ENCODE results near the gene PTPRN. TPM values are rescaled to one million over a fixed set of nuclear protein-coding genes. Genes with fewer than 3 reads are reported as not detected.
A peak's percentile ranks its signal among the peaks of the same experiment; 100 is the strongest.

Gene PTPRN
- total and polyA plus RNA-seq, 2 of the 4 experiments (the other 2 are of a cell fraction): 5.2 to 22.0 TPM

DNA sequence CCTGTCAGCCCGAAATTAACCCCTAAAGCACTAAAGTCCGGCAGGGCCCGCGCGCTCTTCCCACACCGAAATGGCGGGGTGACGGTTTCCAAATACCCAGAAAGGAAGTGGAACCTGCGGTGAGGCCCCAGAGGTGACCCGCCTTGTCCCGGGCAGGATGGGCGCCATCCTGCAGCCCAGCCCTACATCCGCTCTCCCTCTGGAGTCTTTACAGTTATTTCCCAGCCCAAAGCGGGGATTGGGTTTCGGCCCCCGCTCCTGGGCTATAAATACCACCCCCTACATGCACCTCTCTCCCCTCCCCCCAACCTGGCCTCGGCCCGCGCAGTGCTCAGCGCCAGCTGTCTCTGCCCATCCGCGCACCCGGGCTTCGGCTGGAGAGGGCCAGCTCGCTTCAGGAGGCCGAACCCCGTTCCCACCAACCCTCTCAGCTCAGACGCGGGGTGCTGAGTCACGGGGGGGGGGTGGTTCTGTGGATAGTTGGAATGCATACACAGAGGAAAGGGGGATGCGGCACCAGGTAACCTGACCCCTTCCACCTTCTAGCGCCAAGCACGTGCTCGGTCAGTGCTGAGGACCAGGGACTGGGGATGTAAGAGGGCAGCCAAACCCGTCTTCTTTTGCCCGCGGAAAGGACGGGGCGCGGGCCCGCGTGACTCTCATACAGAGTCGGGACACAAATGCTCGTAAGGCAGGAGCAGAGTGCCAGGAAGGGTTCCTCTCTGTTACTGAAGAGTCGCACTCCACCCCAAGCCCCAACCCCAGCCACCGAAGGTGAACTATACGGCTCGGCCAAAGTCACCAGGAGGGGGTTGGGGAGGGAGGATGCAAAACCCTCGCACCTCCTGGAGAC, 56.1 kb downstream of the PTPRN start, which contains the start of gene TUBA4B (continued):
- TF ChIP-seq, protein P1, sequence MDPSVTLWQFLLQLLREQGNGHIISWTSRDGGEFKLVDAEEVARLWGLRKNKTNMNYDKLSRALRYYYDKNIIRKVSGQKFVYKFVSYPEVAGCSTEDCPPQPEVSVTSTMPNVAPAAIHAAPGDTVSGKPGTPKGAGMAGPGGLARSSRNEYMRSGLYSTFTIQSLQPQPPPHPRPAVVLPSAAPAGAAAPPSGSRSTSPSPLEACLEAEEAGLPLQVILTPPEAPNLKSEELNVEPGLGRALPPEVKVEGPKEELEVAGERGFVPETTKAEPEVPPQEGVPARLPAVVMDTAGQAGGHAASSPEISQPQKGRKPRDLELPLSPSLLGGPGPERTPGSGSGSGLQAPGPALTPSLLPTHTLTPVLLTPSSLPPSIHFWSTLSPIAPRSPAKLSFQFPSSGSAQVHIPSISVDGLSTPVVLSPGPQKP (IDR thresholded peaks at IDR 0.05; ENCODE audit: borderline replicate concordance, low read depth, low read length): no peak
- TF ChIP-seq POLR2A (IDR thresholded peaks at IDR 0.05; ENCODE audit: low read depth, low read length): no peak; the same call in 1 of the 2 replicates
- TF ChIP-seq MAFK (IDR thresholded peaks at IDR 0.05; ENCODE audit: low read depth, low read length): no peak

DNA sequence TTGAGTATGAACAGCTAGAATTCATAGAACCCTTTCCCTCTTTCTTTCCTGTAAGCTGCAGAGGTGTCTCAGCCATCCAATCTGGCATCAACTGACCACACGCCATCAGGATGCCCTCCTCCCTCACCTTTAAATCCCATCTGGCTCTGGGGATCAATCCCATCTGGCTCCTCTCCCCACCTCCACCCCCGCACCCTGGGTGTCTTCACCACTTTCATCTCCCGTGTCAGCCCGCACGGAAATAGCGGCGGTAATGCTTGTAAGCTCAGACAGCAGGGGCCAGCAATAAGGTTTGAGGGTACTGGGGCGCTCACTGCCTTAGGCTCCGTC, 56.7 kb downstream of the PTPRN start:
- H2AK5ac ChIP-seq (ENCODE audit: low read depth, low read length): no peak overlapping the region
- dilution Hi-C loops (cut with HindIII; ENCODE audit: low sequenced_read_pairs, unreplicated experiment): no loop called here
- peak overlapping the region; percentile 57; the same call in 1 of the 2 replicates for H3K4me3 ChIP-seq (ENCODE audit: insufficient read depth, low read depth, low read length)
- peaks cover 6 to 15% of the 10 kb centered on the region in 2 experiments; a peak in 3 of 4 replicates for H3K79me1 ChIP-seq (ENCODE audit: low read depth in 1 of 2, low read length in 2 of 2)
- no peak for ATAC-seq (ENCODE audit: low read depth)
- H3K14ac ChIP-seq (replicated peaks; ENCODE audit: low read depth, low read length): no peak overlapping the region
- no peak overlapping the region for H3K18ac ChIP-seq (ENCODE audit: low read depth, low read length)
- H2BK20ac ChIP-seq (ENCODE audit: low read depth, low read length): no peak overlapping the region
- H2AFZ ChIP-seq (replicated peaks; ENCODE audit: low read length, poor library complexity): peak overlapping the region; percentile 93
- H3K4me2 ChIP-seq (ENCODE audit: low read depth, low read length): peak overlapping the region; percentile 96
- no peak overlapping the region for H3K9ac ChIP-seq (ENCODE audit: low read depth, low read length)
- H3K36me3 ChIP-seq (ENCODE audit: control insufficient read depth, insufficient read depth, low read length): peaks cover 14% of the 10 kb centered on the region; the same call in 1 of the 2 replicates
- H4K5ac ChIP-seq (ENCODE audit: low read depth, low read length): no peak overlapping the region; the same call in 1 of the 2 replicates
- DNase-seq: no peak
- in situ Hi-C loops (cut with MboI; ENCODE audit: low sequenced_read_pairs): no loop called here
- H3K4me1 ChIP-seq (ENCODE audit: control insufficient read depth, insufficient read depth, low read length): peaks cover 40% of the 10 kb centered on the region
- no peak overlapping the region for H3K56ac ChIP-seq (ENCODE audit: extremely low read depth, insufficient read depth, low read length)
- H2AK9ac ChIP-seq (replicated peaks; ENCODE audit: low read depth, low read length, poor library complexity): peak overlapping the region; percentile 5
- H3K27ac ChIP-seq (ENCODE audit: insufficient read depth, low read length): no peak overlapping the region
- TF ChIP-seq FOS (IDR thresholded peaks at IDR 0.05; ENCODE audit: low read depth, low read length): no peak
- no peak for TF ChIP-seq MXI1 (IDR thresholded peaks at IDR 0.05; ENCODE audit: borderline replicate concordance, low read depth, low read length)
- no peak for TF ChIP-seq RFX5 (IDR thresholded peaks at IDR 0.05; ENCODE audit: low read depth, low read length)
- TF ChIP-seq RCOR1 (IDR thresholded peaks at IDR 0.05; ENCODE audit: insufficient replicate concordance, low read length): no peak
- TF ChIP-seq, protein P2, sequence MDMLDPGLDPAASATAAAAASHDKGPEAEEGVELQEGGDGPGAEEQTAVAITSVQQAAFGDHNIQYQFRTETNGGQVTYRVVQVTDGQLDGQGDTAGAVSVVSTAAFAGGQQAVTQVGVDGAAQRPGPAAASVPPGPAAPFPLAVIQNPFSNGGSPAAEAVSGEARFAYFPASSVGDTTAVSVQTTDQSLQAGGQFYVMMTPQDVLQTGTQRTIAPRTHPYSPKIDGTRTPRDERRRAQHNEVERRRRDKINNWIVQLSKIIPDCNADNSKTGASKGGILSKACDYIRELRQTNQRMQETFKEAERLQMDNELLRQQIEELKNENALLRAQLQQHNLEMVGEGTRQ (IDR thresholded peaks at IDR 0.05; ENCODE audit: low read depth, low read length): no peak
- TF ChIP-seq MAZ (IDR thresholded peaks at IDR 0.05; ENCODE audit: borderline replicate concordance, low read depth, low read length): no peak
- no peak for TF ChIP-seq BHLHE40 (IDR thresholded peaks at IDR 0.05; ENCODE audit: low read depth, low read length)
- no peak for TF ChIP-seq SMC3 (IDR thresholded peaks at IDR 0.05; ENCODE audit: low read depth, low read length)
- no peak for TF ChIP-seq RAD21 (IDR thresholded peaks at IDR 0.05; ENCODE audit: low read length)
- no peak for TF ChIP-seq CHD1 (IDR thresholded peaks at IDR 0.05; ENCODE audit: low read depth, low read length)
- H4K8ac ChIP-seq (ENCODE audit: low read depth in 2 of 2, low read length in 2 of 2): peak overlapping the region in 1 of 2 experiments; percentile 40; a peak in 1 of 4 replicates
- intact Hi-C loops (cut with micrococcal nuclease): no loop called here
- no peak overlapping the region for H2BK5ac ChIP-seq (ENCODE audit: low read depth, low read length, poor library complexity, severe bottlenecking)
- no peaks in the 10 kb centered on the region for H3K9me3 ChIP-seq (ENCODE audit: control insufficient read depth, insufficient read depth, low read length)
- peak overlapping the region; percentile 8; the same call in 1 of the 2 replicates for H2BK120ac ChIP-seq (ENCODE audit: low read depth, low read length)
- peaks cover 30% of the 10 kb centered on the region for H3K9me1 ChIP-seq (ENCODE audit: insufficient read depth, low read length)
- peak overlapping the region; percentile 35; the same call in 1 of the 2 replicates for H3K4ac ChIP-seq (ENCODE audit: low read depth, low read length)
- CTCF ChIA-PET: interaction anchor here (0.6 kb wide), 1 partner anchor 37 kb away, joined by 3 read pairs; no protein-coding TSS in a partner anchor
- no TSS peak for BruUV-seq (replicated peaks)
- 23% methylated on average over 7 of the region's 9 CpGs; no CpG with 5 or more reads in 1 of the 2 experiments for WGBS, 2 experiments (ENCODE audit: extremely low coverage in 2 of 2, insufficient read length in 1 of 2)
- H3K27me3 ChIP-seq (ENCODE audit: control insufficient read depth, insufficient read depth, low read length): peaks cover 13% of the 10 kb centered on the region
- 0 out of 2 replicates have a peak, but pooled peaks cover 8% of the 10 kb centered on the region for H4K20me1 ChIP-seq (ENCODE audit: insufficient read depth, low read length)
- H2BK15ac ChIP-seq (ENCODE audit: low read depth, low read length): no peak overlapping the region
- POLR2A ChIA-PET (ENCODE audit: unreplicated experiment): no interaction called here
- H3K23ac ChIP-seq (ENCODE audit: low read depth, low read length): no peak overlapping the region
- H4K91ac ChIP-seq (ENCODE audit: insufficient read depth, low read depth, low read length): no peak overlapping the region
